ENCODE data around the gene HPD. TPM values are rescaled to one million over a fixed set of nuclear protein-coding genes. Genes with fewer than 3 reads are reported as not detected.

The HPD gene
- polyA plus RNA-seq, 3 donors, result 0.19 to 0.75 TPM; not detected in 1

DNA sequence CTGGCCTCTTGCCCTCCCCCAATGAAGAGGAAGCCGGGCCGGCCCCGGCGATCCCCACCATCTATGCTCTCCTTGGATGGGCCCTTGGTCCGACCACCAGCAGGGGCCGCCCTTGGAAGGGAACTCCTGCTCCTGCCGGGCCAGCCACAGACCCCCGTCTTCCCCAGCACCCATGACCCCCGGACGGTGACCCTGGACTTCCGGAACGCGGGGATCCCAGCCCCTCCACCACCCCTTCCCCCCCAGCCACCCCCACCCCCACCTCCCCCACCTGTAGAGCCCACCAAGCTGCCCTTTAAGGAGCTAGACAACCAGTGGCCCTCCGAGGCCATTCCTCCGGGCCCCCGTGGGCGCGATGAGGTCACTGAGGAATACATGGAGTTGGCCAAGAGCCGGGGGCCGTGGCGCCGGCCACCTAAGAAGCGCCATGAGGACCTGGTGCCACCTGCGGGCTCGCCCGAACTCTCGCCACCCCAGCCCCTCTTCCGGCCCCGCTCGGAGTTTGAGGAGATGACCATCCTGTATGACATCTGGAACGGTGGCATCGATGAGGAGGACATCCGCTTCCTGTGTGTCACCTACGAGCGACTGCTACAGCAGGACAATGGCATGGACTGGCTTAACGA, 35.4 kb downstream of the HPD start:
- H3K4me1 ChIP-seq (ENCODE audit: control insufficient read depth in 1 of 2, insufficient read depth in 2 of 2, low read length in 2 of 2), result no peaks in the 10 kb centered on the region
- Mint-ChIP-seq H3K27me3 (ENCODE audit: low read depth in 3 of 3) (peaks cover 0 to 3% (median 0%) of the 10 kb centered on the region in 3 donors), H3K36me3 (peaks cover 65 to 97% of the 10 kb centered on the region in 2 donors), H3K4me1 (no peaks in the 10 kb centered on the region), H3K9me3 (no peaks in the 10 kb centered on the region), H3K27ac (peak overlapping the region in 1 of 7 donors; percentile 64), H3K4me3 (no peak overlapping the region)
- peaks cover 77 to 94% of the 10 kb centered on the region in 2 donors for H3K36me3 ChIP-seq (replicated peaks in 1 of 2; ENCODE audit: control insufficient read depth in 1 of 2, insufficient read depth in 2 of 2, low read length in 2 of 2)
- no peak for DNase-seq
- no peaks in the 10 kb centered on the region for H3K27me3 ChIP-seq (ENCODE audit: control insufficient read depth in 2 of 2, insufficient read depth in 2 of 2, low read length in 2 of 2)
- no peak overlapping the region for H2AFZ ChIP-seq (ENCODE audit: insufficient read depth, low read depth, low read length, poor library complexity, severe bottlenecking)
- no peak overlapping the region for H3K9ac ChIP-seq (ENCODE audit: insufficient read depth, low read length, poor library complexity, severe bottlenecking)
- intact Hi-C loops (cut with micrococcal nuclease), result no loop called here
- peaks cover 43% of the 10 kb centered on the region for H3K79me2 ChIP-seq (ENCODE audit: insufficient read depth, low read length)
- no peaks in the 10 kb centered on the region for H3K9me3 ChIP-seq (replicated peaks in 1 of 2; ENCODE audit: control insufficient read depth in 1 of 2, insufficient read depth in 1 of 2, low read length in 2 of 2)
- WGBS (ENCODE audit: insufficient coverage), result 95% methylated on average over 28 of the region's 36 CpGs
- no peak overlapping the region for H3K4me2 ChIP-seq (replicated peaks; ENCODE audit: extremely low read depth, low read length, poor library complexity, severe bottlenecking)
- H3K27ac ChIP-seq (ENCODE audit: low read depth in 1 of 2, low read length in 2 of 2), result no peak overlapping the region
- H3K4me3 ChIP-seq (replicated peaks in 1 of 3; ENCODE audit: low read depth in 2 of 3, low read length in 3 of 3), result no peak overlapping the region
- TF ChIP-seq, protein P1, sequence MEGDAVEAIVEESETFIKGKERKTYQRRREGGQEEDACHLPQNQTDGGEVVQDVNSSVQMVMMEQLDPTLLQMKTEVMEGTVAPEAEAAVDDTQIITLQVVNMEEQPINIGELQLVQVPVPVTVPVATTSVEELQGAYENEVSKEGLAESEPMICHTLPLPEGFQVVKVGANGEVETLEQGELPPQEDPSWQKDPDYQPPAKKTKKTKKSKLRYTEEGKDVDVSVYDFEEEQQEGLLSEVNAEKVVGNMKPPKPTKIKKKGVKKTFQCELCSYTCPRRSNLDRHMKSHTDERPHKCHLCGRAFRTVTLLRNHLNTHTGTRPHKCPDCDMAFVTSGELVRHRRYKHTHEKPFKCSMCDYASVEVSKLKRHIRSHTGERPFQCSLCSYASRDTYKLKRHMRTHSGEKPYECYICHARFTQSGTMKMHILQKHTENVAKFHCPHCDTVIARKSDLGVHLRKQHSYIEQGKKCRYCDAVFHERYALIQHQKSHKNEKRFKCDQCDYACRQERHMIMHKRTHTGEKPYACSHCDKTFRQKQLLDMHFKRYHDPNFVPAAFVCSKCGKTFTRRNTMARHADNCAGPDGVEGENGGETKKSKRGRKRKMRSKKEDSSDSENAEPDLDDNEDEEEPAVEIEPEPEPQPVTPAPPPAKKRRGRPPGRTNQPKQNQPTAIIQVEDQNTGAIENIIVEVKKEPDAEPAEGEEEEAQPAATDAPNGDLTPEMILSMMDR (IDR thresholded peaks at IDR 0.05), result no peak
- peaks cover 93% of the 10 kb centered on the region for H4K20me1 ChIP-seq (ENCODE audit: insufficient read depth, low read length)

DNA sequence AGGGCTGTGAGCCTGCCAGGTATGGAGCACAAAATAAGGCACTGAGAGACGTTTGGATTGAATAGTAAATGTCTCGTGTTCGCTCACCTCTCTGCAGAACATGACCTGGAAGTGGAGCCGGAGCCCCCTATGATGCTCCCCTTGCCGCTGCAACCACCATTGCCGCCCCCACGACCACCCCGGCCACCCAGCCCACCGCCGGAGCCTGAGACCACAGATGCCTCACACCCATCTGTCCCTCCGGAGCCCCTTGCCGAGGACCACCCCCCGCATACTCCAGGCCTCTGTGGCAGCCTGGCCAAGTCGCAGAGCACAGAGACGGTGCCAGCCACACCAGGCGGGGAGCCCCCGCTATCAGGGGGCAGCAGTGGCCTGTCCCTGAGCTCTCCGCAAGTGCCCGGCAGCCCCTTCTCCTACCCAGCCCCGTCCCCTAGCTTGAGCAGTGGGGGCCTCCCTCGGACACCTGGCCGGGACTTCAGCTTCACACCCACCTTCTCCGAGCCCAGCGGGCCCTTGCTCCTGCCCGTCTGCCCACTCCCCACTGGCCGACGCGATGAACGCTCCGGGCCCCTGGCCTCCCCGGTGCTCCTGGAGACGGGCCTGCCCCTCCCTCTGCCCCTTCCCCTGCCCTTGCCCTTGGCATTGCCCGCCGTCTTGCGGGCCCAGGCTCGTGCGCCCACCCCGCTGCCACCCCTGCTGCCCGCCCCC, 36.1 kb downstream of the HPD start:
- Histone ChIP-seq H3K9me3 (replicated peaks in 1 of 2; ENCODE audit: control insufficient read depth in 1 of 2, insufficient read depth in 1 of 2, low read length in 2 of 2) (no peaks in the 10 kb centered on the region), H3K4me1 (ENCODE audit: control insufficient read depth in 1 of 2, insufficient read depth in 2 of 2, low read length in 2 of 2) (no peaks in the 10 kb centered on the region), H3K27me3 (ENCODE audit: control insufficient read depth in 2 of 2, insufficient read depth in 2 of 2, low read length in 2 of 2) (no peaks in the 10 kb centered on the region), H2AFZ (ENCODE audit: insufficient read depth, low read depth, low read length, poor library complexity, severe bottlenecking) (no peak overlapping the region), H4K20me1 (ENCODE audit: insufficient read depth, low read length) (peaks cover 93% of the 10 kb centered on the region), H3K36me3 (replicated peaks in 1 of 2; ENCODE audit: control insufficient read depth in 1 of 2, insufficient read depth in 2 of 2, low read length in 2 of 2) (peaks cover 77 to 94% of the 10 kb centered on the region in 2 donors), H3K27ac (ENCODE audit: low read depth in 1 of 2, low read length in 2 of 2) (no peak overlapping the region), H3K4me3 (replicated peaks in 1 of 3; ENCODE audit: low read depth in 2 of 3, low read length in 3 of 3) (no peak overlapping the region), H3K79me2 (ENCODE audit: insufficient read depth, low read length) (peaks cover 47% of the 10 kb centered on the region), H3K9ac (ENCODE audit: insufficient read depth, low read length, poor library complexity, severe bottlenecking) (no peak overlapping the region), H3K4me2 (replicated peaks; ENCODE audit: extremely low read depth, low read length, poor library complexity, severe bottlenecking) (no peak overlapping the region)
- intact Hi-C loops (cut with micrococcal nuclease), result no loop called here
- no peaks in the 10 kb centered on the region for H3K9me3 Mint-ChIP-seq
- H3K4me3 Mint-ChIP-seq, result no peak overlapping the region
- no peak for DNase-seq
- TF ChIP-seq, protein P1 (IDR thresholded peaks at IDR 0.05), result no peak
- peaks cover 66 to 97% of the 10 kb centered on the region in 2 donors for H3K36me3 Mint-ChIP-seq
- H3K27me3 Mint-ChIP-seq (ENCODE audit: low read depth in 3 of 3), result peaks cover 0 to 3% (median 0%) of the 10 kb centered on the region in 3 donors
- WGBS (ENCODE audit: insufficient coverage), result 97% methylated on average over 29 of the region's 39 CpGs
- peak overlapping the region in 1 of 7 donors; percentile 68 for H3K27ac Mint-ChIP-seq
- H3K4me1 Mint-ChIP-seq, result no peaks in the 10 kb centered on the region
